ENCODE results near the gene SLC6A18.

The SLC6A18 gene

GRCh38 chr5:1197876-1198666, 27.1 kb upstream of the SLC6A18 start:
- TF ChIP-seq, protein P1, sequence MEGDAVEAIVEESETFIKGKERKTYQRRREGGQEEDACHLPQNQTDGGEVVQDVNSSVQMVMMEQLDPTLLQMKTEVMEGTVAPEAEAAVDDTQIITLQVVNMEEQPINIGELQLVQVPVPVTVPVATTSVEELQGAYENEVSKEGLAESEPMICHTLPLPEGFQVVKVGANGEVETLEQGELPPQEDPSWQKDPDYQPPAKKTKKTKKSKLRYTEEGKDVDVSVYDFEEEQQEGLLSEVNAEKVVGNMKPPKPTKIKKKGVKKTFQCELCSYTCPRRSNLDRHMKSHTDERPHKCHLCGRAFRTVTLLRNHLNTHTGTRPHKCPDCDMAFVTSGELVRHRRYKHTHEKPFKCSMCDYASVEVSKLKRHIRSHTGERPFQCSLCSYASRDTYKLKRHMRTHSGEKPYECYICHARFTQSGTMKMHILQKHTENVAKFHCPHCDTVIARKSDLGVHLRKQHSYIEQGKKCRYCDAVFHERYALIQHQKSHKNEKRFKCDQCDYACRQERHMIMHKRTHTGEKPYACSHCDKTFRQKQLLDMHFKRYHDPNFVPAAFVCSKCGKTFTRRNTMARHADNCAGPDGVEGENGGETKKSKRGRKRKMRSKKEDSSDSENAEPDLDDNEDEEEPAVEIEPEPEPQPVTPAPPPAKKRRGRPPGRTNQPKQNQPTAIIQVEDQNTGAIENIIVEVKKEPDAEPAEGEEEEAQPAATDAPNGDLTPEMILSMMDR (IDR thresholded peaks at IDR 0.05; ENCODE audit: low read depth, low read length, missing control alignments), result no peak
- H3K4me3 ChIP-seq (replicated peaks; ENCODE audit: low read depth, low read length), result no peak overlapping the region
- DNase-seq (ENCODE audit: extremely low read depth, low read depth), result no peak

GRCh38 chr5:1199340-1199648, 25.9 kb upstream of the SLC6A18 start:
- H3K4me3 ChIP-seq (replicated peaks; ENCODE audit: low read depth, low read length), result no peak overlapping the region
- DNase-seq (ENCODE audit: extremely low read depth, low read depth), result no peak
- TF ChIP-seq, protein P1 (IDR thresholded peaks at IDR 0.05; ENCODE audit: low read depth, low read length, missing control alignments), result no peak

DNA sequence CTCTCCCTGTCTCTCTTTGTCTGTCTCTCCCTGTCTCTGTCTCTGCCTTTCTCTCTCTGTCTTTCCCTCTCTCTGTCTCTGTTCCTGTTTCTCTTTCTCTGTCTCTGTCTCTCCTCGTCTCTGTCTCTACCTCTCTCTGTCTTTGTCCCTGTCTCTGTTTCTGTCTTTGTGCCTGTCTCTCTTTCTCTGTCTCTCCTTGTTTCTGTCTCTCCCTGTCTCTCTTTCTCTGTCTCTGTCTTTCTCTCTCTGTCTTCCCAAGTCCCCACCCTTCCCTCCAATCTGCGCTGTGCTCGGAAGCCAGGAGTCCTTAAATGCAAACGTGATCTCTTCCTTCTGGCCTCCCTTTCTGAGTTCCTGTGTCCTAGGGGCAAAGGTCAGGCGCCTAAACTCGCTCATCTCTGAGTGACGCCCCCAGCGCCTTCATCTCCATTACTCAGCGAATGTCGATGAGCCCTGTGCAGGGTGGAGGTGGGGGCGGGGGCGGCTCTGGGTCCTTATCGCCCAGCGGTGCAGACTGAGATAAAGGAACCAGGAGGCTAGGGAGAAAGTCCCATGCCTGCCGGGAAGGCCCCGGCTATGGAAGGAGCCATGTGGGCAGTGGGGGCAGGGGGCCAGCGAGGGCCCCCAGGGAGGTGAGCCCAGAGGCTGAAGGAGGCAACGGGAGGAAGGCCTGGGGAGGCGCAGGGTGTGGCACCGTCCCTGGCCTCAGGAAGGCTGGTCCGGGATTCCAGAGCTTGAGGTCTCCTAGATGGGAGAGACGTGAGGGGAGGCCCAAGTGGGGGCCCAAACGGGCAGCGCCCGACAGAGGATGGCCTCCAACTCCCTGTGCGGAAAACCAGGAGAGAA, 25.3 kb upstream of the SLC6A18 start:
- TF ChIP-seq, protein P1 (IDR thresholded peaks at IDR 0.05; ENCODE audit: low read depth, low read length, missing control alignments), result no peak
- DNase-seq (ENCODE audit: extremely low read depth, low read depth), result no peak
- no peak overlapping the region for H3K4me3 ChIP-seq (replicated peaks; ENCODE audit: low read depth, low read length)

DNA sequence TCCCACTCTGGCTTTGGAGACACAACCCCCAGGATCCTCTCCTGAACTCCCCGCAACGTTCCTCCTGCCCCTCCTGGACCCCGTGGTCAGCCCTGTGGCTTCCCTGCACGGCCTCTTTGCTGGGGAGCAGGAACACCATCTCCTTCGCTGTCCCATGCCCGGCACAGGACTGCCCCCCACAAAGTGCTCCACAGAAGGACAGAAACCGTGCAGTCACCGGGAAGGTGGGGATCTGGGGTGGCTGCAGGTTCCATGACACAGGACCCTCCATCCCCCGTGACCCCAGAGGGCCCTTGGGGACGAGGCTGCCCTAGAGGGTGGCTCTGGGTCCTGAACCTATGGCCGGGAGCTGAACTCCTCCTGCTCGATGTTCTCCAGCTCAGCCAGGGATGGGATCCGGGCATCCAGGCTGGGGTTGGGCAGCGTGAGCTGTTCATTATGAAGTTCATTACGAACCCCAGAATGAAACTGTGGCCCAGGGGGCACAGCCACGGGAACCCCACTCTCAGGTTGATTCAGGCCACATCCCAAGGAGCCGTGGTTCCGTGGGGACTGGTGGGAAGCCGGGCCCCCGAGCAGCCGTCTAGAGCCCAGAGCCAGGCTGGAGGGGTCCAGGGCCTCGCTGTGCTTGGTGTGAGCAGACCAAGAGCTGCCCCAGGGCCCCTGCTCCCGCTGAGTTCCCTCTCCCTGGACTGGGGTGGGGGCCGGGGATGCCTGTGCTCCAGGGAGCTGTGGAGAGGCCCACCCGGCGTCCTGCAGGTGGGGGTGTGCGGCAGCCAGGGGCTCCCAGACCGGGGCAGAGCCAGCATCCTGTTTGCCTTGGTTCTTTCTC, 24.5 kb upstream of the SLC6A18 start:
- TF ChIP-seq, protein P1 (IDR thresholded peaks at IDR 0.05; ENCODE audit: low read depth, low read length, missing control alignments), result no peak
- DNase-seq (ENCODE audit: extremely low read depth, low read depth), result no peak
- no peak overlapping the region for H3K4me3 ChIP-seq (replicated peaks; ENCODE audit: low read depth, low read length)

DNA sequence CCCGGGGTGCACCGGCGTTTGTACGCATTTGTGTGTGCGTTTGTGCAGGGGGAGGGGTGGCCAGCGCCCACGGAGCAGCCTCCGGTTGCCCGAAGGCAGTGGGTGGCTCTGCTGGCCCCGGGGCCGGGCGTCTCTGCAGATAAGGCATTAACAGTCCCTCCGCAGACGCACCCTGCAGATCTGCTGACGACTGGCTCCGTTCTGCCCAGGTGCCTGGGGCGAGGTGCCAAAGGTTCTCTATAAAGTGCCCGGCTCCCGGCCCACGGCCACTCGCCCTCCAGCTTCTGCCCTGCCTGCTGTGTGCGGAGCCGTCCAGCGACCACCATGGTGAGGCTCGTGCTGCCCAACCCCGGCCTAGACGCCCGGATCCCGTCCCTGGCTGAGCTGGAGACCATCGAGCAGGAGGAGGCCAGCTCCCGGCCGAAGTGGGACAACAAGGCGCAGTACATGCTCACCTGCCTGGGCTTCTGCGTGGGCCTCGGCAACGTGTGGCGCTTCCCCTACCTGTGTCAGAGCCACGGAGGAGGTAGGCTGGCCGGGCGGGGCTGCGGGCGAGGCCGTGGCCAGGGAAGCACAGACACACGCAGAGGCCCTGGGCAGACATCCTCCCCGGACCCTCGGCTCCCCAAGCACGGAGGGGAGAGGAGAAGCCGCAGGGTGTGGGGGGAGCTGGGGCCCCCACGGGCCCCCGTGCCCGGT, 23.7 kb upstream of the SLC6A18 start, which contains the start of gene SLC6A19:
TSS of gene SLC6A19 (plus strand) at position 269 of the 699 bp plus-strand sequence. CDS start at position 325, 56 bp downstream.
- no peak for DNase-seq (ENCODE audit: extremely low read depth, low read depth)

More for the DNA sequence above, 23.7 kb upstream of the SLC6A18 start, which contains the start of gene SLC6A19:
- TF ChIP-seq, protein P1 (IDR thresholded peaks at IDR 0.05; ENCODE audit: low read depth, low read length, missing control alignments), result no peak
- H3K4me3 ChIP-seq (replicated peaks; ENCODE audit: low read depth, low read length), result no peak within 1 kb of the TSS

Data from HFF-Myc (cell line).